ENCODE measurements around the gene HP. TPM values are rescaled to one million over a fixed set of nuclear protein-coding genes. Genes with fewer than 3 reads are reported as not detected.

HP gene
- total and polyA plus RNA-seq, 2 of the 8 experiments (the other 6 are each of a cell fraction or from before 2014, with no cell fraction given) = not detected

- TF ChIP-seq, protein P1, sequence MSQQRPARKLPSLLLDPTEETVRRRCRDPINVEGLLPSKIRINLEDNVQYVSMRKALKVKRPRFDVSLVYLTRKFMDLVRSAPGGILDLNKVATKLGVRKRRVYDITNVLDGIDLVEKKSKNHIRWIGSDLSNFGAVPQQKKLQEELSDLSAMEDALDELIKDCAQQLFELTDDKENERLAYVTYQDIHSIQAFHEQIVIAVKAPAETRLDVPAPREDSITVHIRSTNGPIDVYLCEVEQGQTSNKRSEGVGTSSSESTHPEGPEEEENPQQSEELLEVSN (IDR thresholded peaks at IDR 0.05) = no peak
- TF ChIP-seq EGR1 (IDR thresholded peaks at IDR 0.05; ENCODE audit: borderline replicate concordance, low read depth, low read length) (no peak), NANOG (IDR thresholded peaks at IDR 0.05; ENCODE audit: insufficient read depth, low read depth, low read length, poor library complexity, severe bottlenecking) (no peak), SP4 (IDR thresholded peaks at IDR 0.05; ENCODE audit: low read length) (no peak)
Observed at GRCh38 chr16:72023962-72024361, 30.3 kb upstream of the HP start (continued).

All from H1 (cell line).